Liver (tissue), 9 donors: ENCODE results near the gene SORCS2. TPM values are rescaled to one million over a fixed set of nuclear protein-coding genes. Genes with fewer than 3 reads are reported as not detected.

Experiments
- DNase-seq: peaks from one replicate; pipeline ENCODE4 v3.0.0-alpha.2; 2017; ENCODE audit warnings: low spot score
- H3K27ac ChIP-seq, 2 donors: one replicate each; pipeline ENCODE4 v1.7.0; 2013; ENCODE audit warnings: inconsistent platforms in 2 of 2, low read length in 2 of 2, control low read depth in 1 of 2, low read depth in 1 of 2, mild to moderate bottlenecking in 1 of 2
- H3K27me3 ChIP-seq, 4 donors: one replicate each; pipeline versions ENCODE4 v1.6.1 to v1.7.0; 2013; ENCODE audit warnings: low read length in 3 of 4, inconsistent platforms in 1 of 4, mild to moderate bottlenecking in 1 of 4, moderate library complexity in 1 of 4; ENCODE audit not compliant: control insufficient read depth in 4 of 4, insufficient read depth in 4 of 4
- H3K36me3 ChIP-seq, 4 donors: one replicate each; pipeline versions ENCODE4 v1.6.1 to v1.7.0; 2013; ENCODE audit warnings: low read length in 3 of 4, mild to moderate bottlenecking in 3 of 4, low read depth in 1 of 4, moderate library complexity in 1 of 4; ENCODE audit not compliant: control insufficient read depth in 4 of 4, insufficient read depth in 3 of 4
- H3K4me1 ChIP-seq, 4 donors: one replicate each; pipeline versions ENCODE4 v1.6.1 to v1.7.0; 2013; ENCODE audit warnings: low read length in 3 of 4, mild to moderate bottlenecking in 3 of 4, moderate library complexity in 1 of 4; ENCODE audit not compliant: control insufficient read depth in 4 of 4, insufficient read depth in 4 of 4
- H3K4me3 ChIP-seq, 3 donors: one replicate each; pipeline versions ENCODE4 v1.6.1 to v1.7.0; 2013; ENCODE audit warnings: low read length in 3 of 3, control low read depth in 1 of 3, low read depth in 1 of 3, mild to moderate bottlenecking in 1 of 3
- H3K9ac ChIP-seq, 2 donors: one replicate each; pipeline ENCODE4 v1.7.0; 2013; ENCODE audit warnings: low read length in 2 of 2, mild to moderate bottlenecking in 2 of 2, moderate library complexity in 2 of 2, control low read depth in 1 of 2, low read depth in 1 of 2
- H3K9me3 ChIP-seq, 4 donors: one replicate each; pipeline versions ENCODE4 v1.6.1 to v1.7.0; 2013; ENCODE audit warnings: low read length in 3 of 4; ENCODE audit not compliant: control insufficient read depth in 4 of 4
- CTCF ChIP-seq: fragments of 150-350 bp; IDR thresholded peaks from 2 replicates; pipeline ENCODE4 v1.5.1; 2017; ENCODE audit warnings: improper control_type of control experiment, low read depth, low read length; ENCODE audit not compliant: missing input control
- FOXA2 ChIP-seq: IDR thresholded peaks from 2 replicates; pipeline ENCODE4 v1.6.1; 2016; ENCODE audit warnings: antibody characterized with exemption
- GABPA ChIP-seq, 2 donors: IDR thresholded peaks in 1 of 2; conservative IDR thresholded peaks in 1 of 2; 2 replicates each; pipeline ENCODE4 v1.6.1; 2016; ENCODE audit warnings: antibody characterized with exemption in 2 of 2, mild to moderate bottlenecking in 1 of 2, moderate library complexity in 1 of 2
- HNF4A ChIP-seq, 2 donors: conservative IDR thresholded peaks; 2 replicates each; pipeline ENCODE4 v1.6.1; 2016; ENCODE audit warnings: antibody characterized with exemption in 2 of 2, mild to moderate bottlenecking in 2 of 2
- HNF4G ChIP-seq: IDR thresholded peaks from 2 replicates; pipeline ENCODE4 v1.6.1; 2016; ENCODE audit warnings: antibody characterized with exemption
- JUND ChIP-seq, 2 donors: IDR thresholded peaks; 2 replicates each; pipeline ENCODE4 v1.6.1; 2016; ENCODE audit warnings: antibody characterized with exemption in 2 of 2
- MAX ChIP-seq: IDR thresholded peaks from 2 replicates; pipeline ENCODE4 v1.6.1; 2016; ENCODE audit warnings: antibody characterized with exemption
- NR2F2 ChIP-seq: IDR thresholded peaks from 2 replicates; pipeline ENCODE4 v1.6.1; 2016; ENCODE audit warnings: antibody characterized with exemption
- RAD21 ChIP-seq, 2 donors: IDR thresholded peaks; 2 replicates each; pipeline ENCODE4 v1.6.1; 2016; ENCODE audit warnings: antibody characterized with exemption in 2 of 2, mild to moderate bottlenecking in 2 of 2
- REST ChIP-seq: IDR thresholded peaks from 2 replicates; pipeline ENCODE4 v1.6.1; 2016; ENCODE audit warnings: antibody characterized with exemption, mild to moderate bottlenecking
- RXRA ChIP-seq, 2 donors: IDR thresholded peaks; 2 replicates each; pipeline ENCODE4 v1.6.1; 2017 to 2018; ENCODE audit warnings: antibody characterized with exemption in 2 of 2, mild to moderate bottlenecking in 1 of 2
- TAF1 ChIP-seq: conservative IDR thresholded peaks from 2 replicates; pipeline ENCODE4 v1.6.1; 2016; ENCODE audit warnings: antibody characterized with exemption, mild to moderate bottlenecking
- YY1 ChIP-seq: IDR thresholded peaks from 2 replicates; pipeline ENCODE4 v1.6.1; 2016; ENCODE audit warnings: antibody characterized with exemption, mild to moderate bottlenecking
- WGBS: extraction: QIAGEN DNeasy Blood & Tissue Kit; methylation state at CpG from one replicate; pipeline ENCODE4 v1.1.7; 2013; 5-methylcytosine and 5-hydroxymethylcytosine counted together
- polyA plus RNA-seq, 2 donors: library from polyadenylated mRNA; stranded (reverse) in 1 of 2; unstranded in 1 of 2; fragments of 200-250 nt in 1 of 2; fragments of >200 nt in 1 of 2; fragmentation: Nextera tagmentation in 1 of 2; extraction: Ambion mirVana in 1 of 2; gene quantifications; one replicate each; pipeline versions ENCODE4 v1.2.1 to v1.2.3, GENCODE V29; 2013 to 2015
- total RNA-seq, 2 donors: library from RNA; depleted of rRNA; stranded (reverse); fragments of >200 nt; gene quantifications; one replicate each; pipeline ENCODE4 v1.2.3, GENCODE V29; 2014
- TF ChIP-seq, protein P1 (sequence below): IDR thresholded peaks from 2 replicates; pipeline ENCODE4 v1.6.1; 2016; ENCODE audit warnings: antibody characterized with exemption
- donor health status: healthy.
- donor health status: healthy.
- donor health status: healthy.
- donor health status: healthy.
- donor health status: healthy.

The SORCS2 gene
- total and polyA plus RNA-seq, 4 donors = 0.10 to 1.4 (median 0.92) TPM

- no peak for TF ChIP-seq TAF1
- no peak for TF ChIP-seq REST
- no peak for TF ChIP-seq MAX
- no peak for TF ChIP-seq JUND (IDR thresholded peaks at IDR 0.05)
- TF ChIP-seq NR2F2 = no peak
- Histone ChIP-seq H3K36me3 (no peaks in the 10 kb centered on the region), H3K4me3 (no peak overlapping the region), H3K27ac (no peak overlapping the region), H3K9ac (no peak overlapping the region), H3K4me1 (no peaks in the 10 kb centered on the region), H3K27me3 (no peaks in the 10 kb centered on the region), H3K9me3 (peaks cover 0 to 6% (median 1%) of the 10 kb centered on the region in 4 donors)
- WGBS = 89% methylated on average over 9 of the region's 9 CpGs
- DNase-seq = no peak
These were observed 495.5 kb downstream of the SORCS2 start for GRCh38 chr4:7687796-7688195.

- 89% methylated on average over 6 of the region's 6 CpGs for WGBS
- H3K4me1 ChIP-seq = no peaks in the 10 kb centered on the region
These were observed 497.7 kb downstream of the SORCS2 start for GRCh38 chr4:7689773-7690693.

More at GRCh38 chr4:7689773-7690693, 497.7 kb downstream of the SORCS2 start:
- H3K36me3 ChIP-seq = no peaks in the 10 kb centered on the region
- DNase-seq = no peak
- H3K9ac ChIP-seq = no peak overlapping the region
- H3K4me3 ChIP-seq = no peak overlapping the region
- no peaks in the 10 kb centered on the region for H3K9me3 ChIP-seq
- H3K27ac ChIP-seq = no peak overlapping the region
- TF ChIP-seq MAX = no peak
- no peak for TF ChIP-seq HNF4A (conservative IDR thresholded peaks at IDR 0.05)
- no peak for TF ChIP-seq RAD21 (IDR thresholded peaks at IDR 0.05)
- TF ChIP-seq, protein P1, sequence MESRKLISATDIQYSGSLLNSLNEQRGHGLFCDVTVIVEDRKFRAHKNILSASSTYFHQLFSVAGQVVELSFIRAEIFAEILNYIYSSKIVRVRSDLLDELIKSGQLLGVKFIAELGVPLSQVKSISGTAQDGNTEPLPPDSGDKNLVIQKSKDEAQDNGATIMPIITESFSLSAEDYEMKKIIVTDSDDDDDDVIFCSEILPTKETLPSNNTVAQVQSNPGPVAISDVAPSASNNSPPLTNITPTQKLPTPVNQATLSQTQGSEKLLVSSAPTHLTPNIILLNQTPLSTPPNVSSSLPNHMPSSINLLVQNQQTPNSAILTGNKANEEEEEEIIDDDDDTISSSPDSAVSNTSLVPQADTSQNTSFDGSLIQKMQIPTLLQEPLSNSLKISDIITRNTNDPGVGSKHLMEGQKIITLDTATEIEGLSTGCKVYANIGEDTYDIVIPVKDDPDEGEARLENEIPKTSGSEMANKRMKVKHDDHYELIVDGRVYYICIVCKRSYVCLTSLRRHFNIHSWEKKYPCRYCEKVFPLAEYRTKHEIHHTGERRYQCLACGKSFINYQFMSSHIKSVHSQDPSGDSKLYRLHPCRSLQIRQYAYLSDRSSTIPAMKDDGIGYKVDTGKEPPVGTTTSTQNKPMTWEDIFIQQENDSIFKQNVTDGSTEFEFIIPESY = no peak
- TF ChIP-seq YY1 = no peak
- no peak for TF ChIP-seq RXRA (IDR thresholded peaks at IDR 0.05)
- TF ChIP-seq HNF4G = no peak
- TF ChIP-seq GABPA (IDR thresholded peaks at IDR 0.05 in 1 of 2, conservative IDR thresholded peaks at IDR 0.05 in 1 of 2) = no peak
- TF ChIP-seq NR2F2 = no peak
- TF ChIP-seq FOXA2 = no peak
- TF ChIP-seq TAF1 = no peak
- no peak for TF ChIP-seq REST
- TF ChIP-seq CTCF = no peak
- H3K27me3 ChIP-seq = no peaks in the 10 kb centered on the region
